ENCODE results near the gene GCG. TPM values are rescaled to one million over a fixed set of nuclear protein-coding genes. Genes with fewer than 3 reads are reported as not detected.

Gene GCG
- total and polyA plus RNA-seq, 2 donors (not counting 1 experiment from before 2014, with no cell fraction given) = not detected

DNA sequence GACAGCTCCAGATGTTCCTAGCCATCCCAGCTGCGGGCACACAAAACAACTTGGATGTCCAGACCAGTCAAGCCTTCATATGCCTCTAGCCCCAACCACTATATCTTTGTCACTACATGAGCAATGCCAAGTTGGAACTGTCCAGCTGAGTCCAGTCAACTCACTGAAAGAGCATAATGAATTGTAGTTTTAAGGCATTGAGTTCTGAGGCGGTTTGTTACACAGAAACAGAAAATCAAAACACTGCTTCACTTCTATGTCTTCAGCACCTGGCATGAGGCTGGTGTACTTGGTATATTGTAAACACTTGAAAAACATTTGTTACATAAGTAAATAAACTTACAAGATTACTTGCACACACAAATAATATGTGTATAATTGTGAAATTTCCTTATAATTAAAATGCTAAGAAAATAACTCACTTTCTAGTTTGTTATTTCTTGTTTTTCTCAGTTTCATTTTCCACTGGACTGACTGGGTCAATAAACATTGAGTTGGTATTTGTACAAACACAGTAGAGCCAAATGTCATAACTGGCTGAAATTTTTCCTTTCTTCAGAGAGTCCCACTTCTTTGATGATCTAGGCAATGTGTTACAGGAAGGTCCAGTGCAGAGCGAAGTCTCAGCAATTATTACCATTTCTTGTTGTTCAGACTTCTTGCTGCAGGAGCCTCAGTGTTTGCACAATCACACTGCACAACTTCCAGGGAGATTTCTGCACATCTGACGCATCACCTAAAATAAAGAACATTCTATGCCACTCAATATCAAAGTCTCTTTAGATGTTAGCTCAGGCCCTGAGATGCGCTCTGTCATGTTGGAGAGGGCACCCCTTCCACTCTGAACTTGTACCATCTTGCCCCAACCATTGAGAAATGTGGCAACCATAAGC lies 39.8 kb downstream of the GCG start:
- no peak for DNase-seq
- Histone ChIP-seq H2AFZ (ENCODE audit: insufficient read depth, low read depth, low read length, poor library complexity, severe bottlenecking) (no peak overlapping the region), H3K27ac (ENCODE audit: low read length in 2 of 2) (no peak overlapping the region), H3K27me3 (replicated peaks in 1 of 4; ENCODE audit: control extremely low read depth in 1 of 4, control insufficient read depth in 3 of 4, insufficient read depth in 4 of 4, low read length in 3 of 4) (no peaks in the 10 kb centered on the region), H3K9me3 (ENCODE audit: control extremely low read depth in 1 of 3, control insufficient read depth in 2 of 3, insufficient read depth in 1 of 3, low read length in 2 of 3) (no peaks in the 10 kb centered on the region), H4K20me1 (ENCODE audit: control insufficient read depth, insufficient read depth, low read length, poor library complexity, severe bottlenecking) (no peaks in the 10 kb centered on the region), H3K4me1 (ENCODE audit: control insufficient read depth in 2 of 2, insufficient read depth in 2 of 2, low read length in 2 of 2) (no peaks in the 10 kb centered on the region), H3K9ac (ENCODE audit: low read length) (no peak overlapping the region), H3K4me3 (ENCODE audit: control extremely low read depth in 1 of 5, extremely low read depth in 1 of 5, insufficient read depth in 1 of 5, low read depth in 2 of 5, low read length in 4 of 5) (no peak overlapping the region), H3K36me3 (replicated peaks in 1 of 2; ENCODE audit: control extremely low read depth in 1 of 2, control insufficient read depth in 1 of 2, extremely low read depth in 1 of 2, insufficient read depth in 2 of 2, low read length in 1 of 2) (no peaks in the 10 kb centered on the region), H3K79me2 (ENCODE audit: control insufficient read depth, insufficient read depth, low read length) (no peaks in the 10 kb centered on the region), H3K4me2 (replicated peaks; ENCODE audit: low read depth, low read length, poor library complexity, severe bottlenecking) (no peak overlapping the region)
- no peak overlapping the region for H3K4me3 Mint-ChIP-seq
- WGBS (ENCODE audit: insufficient coverage) = 86% methylated on average over 3 of the region's 5 CpGs
- TF ChIP-seq, protein P1, sequence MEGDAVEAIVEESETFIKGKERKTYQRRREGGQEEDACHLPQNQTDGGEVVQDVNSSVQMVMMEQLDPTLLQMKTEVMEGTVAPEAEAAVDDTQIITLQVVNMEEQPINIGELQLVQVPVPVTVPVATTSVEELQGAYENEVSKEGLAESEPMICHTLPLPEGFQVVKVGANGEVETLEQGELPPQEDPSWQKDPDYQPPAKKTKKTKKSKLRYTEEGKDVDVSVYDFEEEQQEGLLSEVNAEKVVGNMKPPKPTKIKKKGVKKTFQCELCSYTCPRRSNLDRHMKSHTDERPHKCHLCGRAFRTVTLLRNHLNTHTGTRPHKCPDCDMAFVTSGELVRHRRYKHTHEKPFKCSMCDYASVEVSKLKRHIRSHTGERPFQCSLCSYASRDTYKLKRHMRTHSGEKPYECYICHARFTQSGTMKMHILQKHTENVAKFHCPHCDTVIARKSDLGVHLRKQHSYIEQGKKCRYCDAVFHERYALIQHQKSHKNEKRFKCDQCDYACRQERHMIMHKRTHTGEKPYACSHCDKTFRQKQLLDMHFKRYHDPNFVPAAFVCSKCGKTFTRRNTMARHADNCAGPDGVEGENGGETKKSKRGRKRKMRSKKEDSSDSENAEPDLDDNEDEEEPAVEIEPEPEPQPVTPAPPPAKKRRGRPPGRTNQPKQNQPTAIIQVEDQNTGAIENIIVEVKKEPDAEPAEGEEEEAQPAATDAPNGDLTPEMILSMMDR (IDR thresholded peaks at IDR 0.05) = no peak
- no peak for TF ChIP-seq EZH2 (IDR thresholded peaks at IDR 0.05; ENCODE audit: borderline replicate concordance, insufficient read depth, low read depth, low read length, poor library complexity, severe bottlenecking)
- CTCF ChIA-PET = no interaction called here
- intact Hi-C loops (cut with micrococcal nuclease) = no loop called here
- no peaks in the 10 kb centered on the region for H3K4me1 Mint-ChIP-seq
- H3K27ac Mint-ChIP-seq = no peak overlapping the region
- no peaks in the 10 kb centered on the region for H3K9me3 Mint-ChIP-seq (ENCODE audit: insufficient read depth)
- POLR2A ChIA-PET = no interaction called here
- no peak for ATAC-seq (ENCODE audit: low read depth)
- H3K27me3 Mint-ChIP-seq = peaks cover 13% of the 10 kb centered on the region

DNA sequence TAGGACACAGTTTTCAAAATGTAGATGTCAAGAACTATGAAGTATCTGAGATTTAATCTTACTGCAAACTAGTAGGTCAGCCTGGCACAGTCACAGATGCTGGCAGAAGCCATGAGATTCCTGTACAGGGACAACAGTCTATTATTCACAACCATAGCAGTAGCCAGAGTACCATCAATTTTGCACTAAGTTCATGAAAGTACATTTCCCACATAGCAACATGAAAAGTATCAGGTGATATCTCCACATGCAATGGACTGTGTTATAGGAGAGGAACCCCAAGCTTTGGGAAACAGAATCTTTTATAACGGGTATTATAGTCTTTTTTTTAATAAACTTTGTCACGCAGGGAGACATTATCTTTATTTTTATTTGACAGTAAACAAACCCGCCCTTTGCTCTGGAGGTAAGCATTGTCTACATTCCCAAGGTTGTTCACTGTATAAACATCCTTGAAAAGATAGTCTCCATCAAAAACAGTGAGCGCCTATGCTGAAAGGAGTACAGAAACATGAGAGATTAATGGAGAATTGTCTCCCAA lies 44.6 kb downstream of the GCG start:
- Mint-ChIP-seq H3K4me1 (no peaks in the 10 kb centered on the region), H3K27me3 (peaks cover 8% of the 10 kb centered on the region), H3K4me3 (no peak overlapping the region), H3K9me3 (ENCODE audit: insufficient read depth) (no peaks in the 10 kb centered on the region), H3K27ac (no peak overlapping the region)
- Histone ChIP-seq H2AFZ (ENCODE audit: insufficient read depth, low read depth, low read length, poor library complexity, severe bottlenecking) (no peak overlapping the region), H3K27ac (ENCODE audit: low read length in 2 of 2) (no peak overlapping the region), H3K9me3 (ENCODE audit: control extremely low read depth in 1 of 3, control insufficient read depth in 2 of 3, insufficient read depth in 1 of 3, low read length in 2 of 3) (no peaks in the 10 kb centered on the region), H3K4me2 (replicated peaks; ENCODE audit: low read depth, low read length, poor library complexity, severe bottlenecking) (no peak overlapping the region), H3K9ac (ENCODE audit: low read length) (no peak overlapping the region), H3K4me1 (ENCODE audit: control insufficient read depth in 2 of 2, insufficient read depth in 2 of 2, low read length in 2 of 2) (no peaks in the 10 kb centered on the region), H3K79me2 (ENCODE audit: control insufficient read depth, insufficient read depth, low read length) (no peaks in the 10 kb centered on the region), H4K20me1 (ENCODE audit: control insufficient read depth, insufficient read depth, low read length, poor library complexity, severe bottlenecking) (no peaks in the 10 kb centered on the region), H3K36me3 (replicated peaks in 1 of 2; ENCODE audit: control extremely low read depth in 1 of 2, control insufficient read depth in 1 of 2, extremely low read depth in 1 of 2, insufficient read depth in 2 of 2, low read length in 1 of 2) (no peaks in the 10 kb centered on the region), H3K4me3 (ENCODE audit: control extremely low read depth in 1 of 5, extremely low read depth in 1 of 5, insufficient read depth in 1 of 5, low read depth in 2 of 5, low read length in 4 of 5) (no peak overlapping the region), H3K27me3 (replicated peaks in 1 of 4; ENCODE audit: control extremely low read depth in 1 of 4, control insufficient read depth in 3 of 4, insufficient read depth in 4 of 4, low read length in 3 of 4) (no peaks in the 10 kb centered on the region)
- no CpG with 5 or more reads among the region's 4 CpGs for WGBS (ENCODE audit: insufficient coverage)
- POLR2A ChIA-PET = no interaction called here
- CTCF ChIA-PET = no interaction called here
- DNase-seq (no peak), ATAC-seq (ENCODE audit: low read depth) (no peak)
- no peak for TF ChIP-seq EZH2 (IDR thresholded peaks at IDR 0.05; ENCODE audit: borderline replicate concordance, insufficient read depth, low read depth, low read length, poor library complexity, severe bottlenecking)
- TF ChIP-seq, protein P1 (IDR thresholded peaks at IDR 0.05) = no peak
- intact Hi-C loops (cut with micrococcal nuclease) = no loop called here

All from B cell (primary cell).